Upper lobe of left lung (tissue), 4 donors: Measurements from ENCODE around the gene TMEM30A.

Source experiments
- EP300 ChIP-seq, 4 donors: sonication (generic); formaldehyde crosslinking; IDR thresholded peaks; one replicate each; pipeline ENCODE4 v1.5.1; 2017; ENCODE audit warnings: antibody characterized with exemption in 4 of 4, control low read depth in 2 of 4
- POLR2AphosphoS5 ChIP-seq, 2 donors: sonication (generic); formaldehyde crosslinking; IDR thresholded peaks; one replicate each; pipeline ENCODE4 v1.5.1; 2017; ENCODE audit warnings: antibody characterized with exemption in 2 of 2
- TF ChIP-seq, protein P1 (sequence below), 6 experiments: fragments of 450-650 bp in 4 of 6; fragments of 200-600 bp in 2 of 6; sonication (generic) in 2 of 6; IDR thresholded peaks; one replicate each; pipeline ENCODE4 v1.5.1; 2016 to 2019; ENCODE audit warnings: antibody characterized with exemption in 6 of 6

- no peak for TF ChIP-seq EP300 (IDR thresholded peaks at IDR 0.05)
- no peak for TF ChIP-seq POLR2AphosphoS5 (IDR thresholded peaks at IDR 0.05)
- TF ChIP-seq, protein P1, sequence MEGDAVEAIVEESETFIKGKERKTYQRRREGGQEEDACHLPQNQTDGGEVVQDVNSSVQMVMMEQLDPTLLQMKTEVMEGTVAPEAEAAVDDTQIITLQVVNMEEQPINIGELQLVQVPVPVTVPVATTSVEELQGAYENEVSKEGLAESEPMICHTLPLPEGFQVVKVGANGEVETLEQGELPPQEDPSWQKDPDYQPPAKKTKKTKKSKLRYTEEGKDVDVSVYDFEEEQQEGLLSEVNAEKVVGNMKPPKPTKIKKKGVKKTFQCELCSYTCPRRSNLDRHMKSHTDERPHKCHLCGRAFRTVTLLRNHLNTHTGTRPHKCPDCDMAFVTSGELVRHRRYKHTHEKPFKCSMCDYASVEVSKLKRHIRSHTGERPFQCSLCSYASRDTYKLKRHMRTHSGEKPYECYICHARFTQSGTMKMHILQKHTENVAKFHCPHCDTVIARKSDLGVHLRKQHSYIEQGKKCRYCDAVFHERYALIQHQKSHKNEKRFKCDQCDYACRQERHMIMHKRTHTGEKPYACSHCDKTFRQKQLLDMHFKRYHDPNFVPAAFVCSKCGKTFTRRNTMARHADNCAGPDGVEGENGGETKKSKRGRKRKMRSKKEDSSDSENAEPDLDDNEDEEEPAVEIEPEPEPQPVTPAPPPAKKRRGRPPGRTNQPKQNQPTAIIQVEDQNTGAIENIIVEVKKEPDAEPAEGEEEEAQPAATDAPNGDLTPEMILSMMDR (IDR thresholded peaks at IDR 0.05): no peak
Measured at GRCh38 chr6:75331151-75331550, 46.6 kb upstream of the TMEM30A start.
